GM18499 (cell line): Measurements from ENCODE around the gene URI1.
"Not testable (repeated sequence)": the region's sequence is repeated elsewhere in the genome, so short reads cannot be mapped to it uniquely, and the experiment has no call there.

ENCODE experiments used
- ATAC-seq: cut with Tn5 transposase; IDR thresholded peaks from one replicate; pipeline ENCODE4 v1.9.1; 2021; ENCODE audit warnings: moderate number of reproducible peaks; ENCODE audit not compliant: insufficient read depth, unreplicated experiment

URI1 gene, protein sequence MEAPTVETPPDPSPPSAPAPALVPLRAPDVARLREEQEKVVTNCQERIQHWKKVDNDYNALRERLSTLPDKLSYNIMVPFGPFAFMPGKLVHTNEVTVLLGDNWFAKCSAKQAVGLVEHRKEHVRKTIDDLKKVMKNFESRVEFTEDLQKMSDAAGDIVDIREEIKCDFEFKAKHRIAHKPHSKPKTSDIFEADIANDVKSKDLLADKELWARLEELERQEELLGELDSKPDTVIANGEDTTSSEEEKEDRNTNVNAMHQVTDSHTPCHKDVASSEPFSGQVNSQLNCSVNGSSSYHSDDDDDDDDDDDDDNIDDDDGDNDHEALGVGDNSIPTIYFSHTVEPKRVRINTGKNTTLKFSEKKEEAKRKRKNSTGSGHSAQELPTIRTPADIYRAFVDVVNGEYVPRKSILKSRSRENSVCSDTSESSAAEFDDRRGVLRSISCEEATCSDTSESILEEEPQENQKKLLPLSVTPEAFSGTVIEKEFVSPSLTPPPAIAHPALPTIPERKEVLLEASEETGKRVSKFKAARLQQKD

GRCh38 chr19:29941828-29942403 is at the start of gene URI1:
URI1 (plus strand) TSS chr19:29942239; CDS start chr19:29942548, 309 bp downstream.
- peak; percentile 36 for ATAC-seq

DNA sequence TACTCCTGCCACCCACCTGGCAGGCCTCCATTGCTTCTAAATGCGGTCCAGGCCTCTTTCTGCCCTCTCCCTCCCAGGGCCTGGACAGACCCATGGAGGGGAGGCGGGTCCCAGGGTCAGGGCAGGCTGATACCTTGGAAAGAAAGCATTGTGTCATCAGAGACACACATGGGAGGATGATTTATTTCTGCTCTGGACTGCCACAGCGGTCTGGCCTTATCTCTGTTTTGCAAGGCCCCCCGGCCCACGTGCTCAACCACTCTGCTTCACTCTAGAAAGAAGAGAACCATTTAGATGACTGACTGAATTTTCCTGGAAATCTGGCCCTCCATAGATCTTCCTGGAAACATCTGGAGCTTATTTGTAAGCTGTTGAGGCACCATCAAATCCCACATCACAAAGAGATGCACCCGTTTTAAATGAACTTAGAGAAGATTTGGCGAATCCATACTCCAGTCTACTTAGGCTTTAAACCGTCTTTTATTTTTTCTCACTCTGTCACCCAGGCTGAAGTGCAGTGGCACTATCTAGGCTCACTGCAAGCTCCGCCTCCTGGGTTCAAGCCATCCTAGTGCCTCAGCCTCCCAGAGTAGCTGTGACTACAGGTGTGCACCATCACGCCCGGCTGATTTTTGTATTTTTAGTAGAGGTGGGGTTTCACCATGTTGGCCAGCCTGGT is 48.3 kb upstream of the URI1 start:
- no peak for ATAC-seq

GRCh38 chr19:29896802-29897201 is 45.2 kb upstream of the URI1 start:
- no peak for ATAC-seq

- ATAC-seq: no peak
Observed at GRCh38 chr19:29897466-29897865, 44.6 kb upstream of the URI1 start.

GRCh38 chr19:29904017-29904416 is 38.0 kb upstream of the URI1 start:
- no peak for ATAC-seq

- no peak for ATAC-seq
Observed at GRCh38 chr19:29908963-29909944, 32.8 kb upstream of the URI1 start.

DNA sequence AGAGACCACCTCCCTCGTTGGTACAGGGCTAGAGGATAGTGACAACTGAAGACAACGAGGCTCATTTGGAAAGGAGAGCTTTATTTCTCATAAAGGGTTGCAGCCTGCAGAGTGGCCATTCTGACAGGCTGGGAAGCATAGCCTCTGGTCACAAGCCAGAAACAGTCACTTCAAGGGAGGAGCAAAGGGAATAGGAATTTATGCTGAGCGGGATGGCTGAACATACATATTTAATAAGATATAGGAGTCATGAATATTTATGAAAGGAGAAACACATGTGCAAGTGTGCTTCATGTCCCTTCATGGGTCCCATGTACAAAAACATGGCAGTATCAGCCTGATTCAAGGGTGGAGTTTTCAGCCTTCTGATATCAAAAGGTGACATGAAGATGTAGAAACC is 27.1 kb upstream of the URI1 start:
- no peak for ATAC-seq

- not testable (repeated sequence) for ATAC-seq
Observed at GRCh38 chr19:29915832-29916231, 26.2 kb upstream of the URI1 start.

GRCh38 chr19:29917911-29918310 is 24.1 kb upstream of the URI1 start:
- no peak for ATAC-seq

DNA sequence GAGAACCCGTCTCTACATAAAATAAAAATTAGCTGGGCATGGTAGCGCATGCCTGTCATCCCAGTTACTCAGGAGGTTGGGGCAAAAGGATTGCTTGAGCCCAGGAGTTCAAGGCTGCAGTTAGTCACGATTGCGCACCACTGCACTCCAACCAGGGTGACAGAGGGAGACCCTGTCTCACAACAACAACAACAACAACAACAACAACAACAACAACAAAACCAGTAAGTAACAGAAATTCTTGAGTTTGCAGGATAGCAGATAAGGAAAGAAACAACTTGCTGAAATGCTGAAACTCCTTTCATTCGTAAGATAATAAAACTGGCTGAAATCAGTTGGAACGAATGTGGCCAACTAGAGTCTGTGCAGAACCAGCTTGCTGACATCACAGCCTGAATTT is 23.1 kb upstream of the URI1 start:
- ATAC-seq: no peak

DNA sequence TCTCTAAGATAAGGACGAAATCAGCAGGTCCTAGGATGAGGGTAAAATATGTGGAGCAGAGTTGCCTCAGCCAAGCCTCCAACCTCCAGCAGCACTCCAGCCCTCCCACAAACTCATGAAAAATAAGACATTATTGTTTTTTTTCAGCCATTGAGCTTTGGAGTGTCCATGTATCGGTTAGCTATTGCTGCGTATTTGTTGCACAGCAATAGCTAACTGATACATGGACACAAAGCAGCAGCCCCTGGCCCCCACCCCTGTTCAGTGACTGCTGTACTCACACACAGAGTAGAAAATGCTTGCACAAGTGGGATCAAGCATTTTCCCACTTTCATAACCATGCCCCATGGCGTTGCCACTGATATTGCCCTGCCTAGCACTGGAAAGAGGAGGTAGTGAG is 19.1 kb upstream of the URI1 start:
- ATAC-seq: no peak

DNA sequence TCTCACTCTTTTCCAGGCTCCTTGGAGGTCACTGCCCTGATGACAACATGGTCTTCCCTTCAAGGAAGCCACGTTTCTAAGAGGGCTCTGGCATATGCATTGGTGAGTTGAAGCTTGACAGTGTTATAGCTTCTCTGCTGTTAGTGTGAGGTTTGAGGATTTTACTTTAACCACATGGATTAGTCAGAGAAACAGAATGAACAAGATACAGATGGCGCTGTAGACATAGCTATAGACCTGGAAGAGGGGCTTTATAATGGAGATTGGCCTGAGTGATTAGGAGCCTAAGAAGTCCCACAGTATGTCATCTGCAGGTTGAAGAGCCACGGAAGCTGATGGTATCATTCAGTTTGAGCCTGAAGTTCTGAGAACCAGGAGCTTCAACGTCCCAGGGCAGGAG is 18.4 kb upstream of the URI1 start:
- ATAC-seq: no peak

DNA sequence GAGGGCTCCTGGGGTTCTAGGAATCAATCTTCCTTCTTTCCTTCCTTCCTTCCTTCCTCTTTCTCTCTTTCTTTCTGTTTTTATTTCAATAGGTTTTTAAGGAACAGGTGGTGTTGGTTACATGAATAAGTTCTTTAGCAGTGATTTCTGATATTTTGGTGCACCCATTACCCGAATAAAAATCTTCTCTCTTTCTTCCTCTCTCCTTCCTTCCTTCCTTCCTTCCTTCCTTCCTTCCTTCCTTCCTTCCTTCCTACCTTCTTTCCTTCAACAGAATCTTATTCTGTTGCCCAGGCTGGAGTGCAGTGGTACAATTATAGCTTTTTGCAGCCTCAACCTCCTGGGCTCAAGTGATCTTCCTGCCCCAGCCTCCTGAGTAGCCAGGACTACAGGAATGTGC is 16.0 kb upstream of the URI1 start:
- ATAC-seq: no peak

DNA sequence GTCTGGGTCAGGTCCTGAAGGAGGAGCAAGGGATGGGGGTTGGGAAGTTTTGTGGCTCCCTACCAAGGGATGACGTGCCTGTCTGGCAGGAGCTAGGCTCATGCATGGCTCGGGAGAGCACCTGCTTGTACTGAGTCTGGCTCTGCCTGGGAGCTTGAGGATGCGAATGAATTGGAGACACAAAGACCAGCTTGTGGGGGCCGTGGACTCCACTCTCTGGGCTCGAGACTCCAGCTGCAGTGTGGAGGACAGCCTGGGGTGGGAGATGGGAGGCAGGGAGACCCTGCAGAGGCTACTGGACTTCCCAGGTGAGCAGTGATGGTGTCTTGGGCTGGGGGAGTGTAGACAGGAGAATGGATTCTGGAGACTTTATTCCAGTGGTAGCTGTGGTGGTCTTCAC is 15.2 kb upstream of the URI1 start:
- ATAC-seq: no peak

DNA sequence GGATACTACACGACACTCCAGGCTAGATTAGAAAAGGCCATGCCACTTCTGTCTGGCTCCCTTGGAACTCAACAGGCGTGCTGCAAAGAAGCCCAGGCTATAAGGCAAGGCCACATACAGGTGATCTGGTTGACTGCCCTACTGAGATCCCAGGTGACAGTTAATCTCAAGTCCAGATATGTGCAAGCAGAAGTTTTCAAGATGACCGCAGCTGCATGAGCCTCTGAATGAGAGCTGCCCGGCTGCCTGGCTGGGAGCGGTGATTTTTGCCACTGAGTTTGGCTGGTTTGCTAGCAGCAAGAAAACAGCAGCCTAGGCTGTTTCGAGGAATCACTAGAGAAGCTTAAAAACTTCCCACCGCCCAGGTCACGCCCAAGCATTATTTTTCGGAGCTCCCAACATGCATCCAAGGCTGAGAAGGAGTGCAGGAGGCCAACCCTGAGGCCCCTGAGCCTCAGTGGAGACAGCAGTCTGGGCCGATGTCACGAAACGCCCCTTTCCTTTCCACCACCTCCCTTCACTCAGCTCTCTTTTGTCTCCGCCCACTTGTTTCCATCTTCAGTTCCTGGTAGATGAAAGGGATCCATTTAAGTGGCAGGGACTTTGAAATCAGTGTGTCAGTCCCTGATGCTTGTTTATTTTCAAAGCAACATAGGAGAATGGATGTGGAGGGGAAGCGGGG is 14.0 kb upstream of the URI1 start:
- peak; percentile 46 for ATAC-seq

DNA sequence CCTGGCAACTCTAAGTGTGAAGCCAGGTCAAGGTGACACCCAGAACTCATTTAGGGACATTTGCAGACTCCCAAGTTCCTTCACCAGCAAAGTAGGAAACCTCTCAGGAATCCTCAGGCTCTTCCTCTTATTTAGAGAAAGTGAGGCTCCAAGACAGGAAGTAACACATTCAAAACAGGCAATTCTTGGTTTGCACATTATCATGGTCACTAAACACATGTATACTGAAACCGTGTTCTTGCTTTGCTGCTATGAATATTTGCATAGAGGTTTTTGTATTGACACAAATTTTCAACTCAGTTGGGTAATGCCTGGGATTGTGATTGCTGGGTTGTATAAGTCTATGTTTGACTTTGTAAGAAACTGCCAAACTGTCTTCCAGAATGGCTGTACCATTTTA is 13.2 kb upstream of the URI1 start:
- peak; percentile 72 for ATAC-seq

- ATAC-seq: no peak
Observed at GRCh38 chr19:29934257-29934656, 7.8 kb upstream of the URI1 start.

DNA sequence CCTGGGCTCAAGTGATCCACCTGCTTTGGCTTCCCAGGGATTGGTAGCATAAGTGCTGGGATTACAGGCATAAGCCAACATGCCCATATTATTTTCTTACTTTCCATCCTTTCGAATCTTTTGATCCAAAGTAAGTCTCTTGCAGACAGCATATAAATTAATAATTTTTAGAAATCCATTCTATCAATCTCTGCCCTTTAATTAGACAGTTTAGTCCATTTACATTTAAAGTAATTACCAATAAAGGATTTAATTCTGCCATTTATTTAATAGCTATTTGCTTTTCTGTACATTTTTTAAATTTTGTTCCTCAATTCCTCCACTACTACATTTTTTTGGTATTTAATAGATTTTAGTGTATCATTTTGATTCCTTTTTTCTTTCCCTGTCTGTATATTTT is 7.3 kb upstream of the URI1 start:
- no peak for ATAC-seq

- ATAC-seq: no peak
Observed at GRCh38 chr19:29936409-29936808, 5.6 kb upstream of the URI1 start.

- ATAC-seq: no peak
Observed at GRCh38 chr19:29939628-29940027, 2.4 kb upstream of the URI1 start.
